Head of caudate nucleus (tissue), 42 donors: ENCODE data around the gene CSNK1G2.

ENCODE experiments used
- DNase-seq, 42 donors: peaks; one replicate each; pipeline versions ENCODE4 v3.0.0 to v3.0.0-alpha.2; 2020 to 2021; ENCODE audit warnings: mixed read lengths in 7 of 42
- intact Hi-C: fragments of 100-400 bp; cut with DNase I; formaldehyde crosslinking; loops from one replicate; pipeline ENCODE4 v1.15.0; 2022

Gene CSNK1G2

GRCh38 chr19:1956122-1956494 lies 15.1 kb downstream of the CSNK1G2 start:
- intact Hi-C loops = loop anchor here (10.0 kb wide), 1 partner anchor 59 kb away; the partner anchor contains the start of gene BTBD2
- DNase-seq = peak in 6 of 42 donors; percentile 14 to 49 (median 38)

- peak; percentile 72 to 95 (median 89) for DNase-seq
- intact Hi-C loops = loop anchor here (10.0 kb wide), 1 partner anchor 58 kb away; the partner anchor contains the start of gene BTBD2
Measured at GRCh38 chr19:1956868-1957492, 16.0 kb downstream of the CSNK1G2 start.

GRCh38 chr19:1957562-1958248 lies 16.7 kb downstream of the CSNK1G2 start:
- intact Hi-C loops = loop anchor here (10.0 kb wide), 1 partner anchor 57 kb away; the partner anchor contains the start of gene BTBD2
- DNase-seq = no peak

GRCh38 chr19:1959928-1960589 lies 19.1 kb downstream of the CSNK1G2 start:
- DNase-seq = no peak
- intact Hi-C loops = loop anchor here (10.0 kb wide), 1 partner anchor 55 kb away; the partner anchor contains the start of gene BTBD2

GRCh38 chr19:1961000-1961883 lies 20.3 kb downstream of the CSNK1G2 start:
- intact Hi-C loops = no loop called here
- no peak for DNase-seq

GRCh38 chr19:1962674-1963073 lies 21.7 kb downstream of the CSNK1G2 start:
- DNase-seq = no peak

GRCh38 chr19:1967087-1967608 lies 26.2 kb downstream of the CSNK1G2 start:
- intact Hi-C loops = no loop called here
- DNase-seq = no peak

More at GRCh38 chr19:1962674-1963073, 21.7 kb downstream of the CSNK1G2 start:
- intact Hi-C loops = no loop called here

- no peak for DNase-seq
- intact Hi-C loops = no loop called here
Measured at GRCh38 chr19:1968279-1969175, 27.6 kb downstream of the CSNK1G2 start.

GRCh38 chr19:1969176-1970002 lies 28.4 kb downstream of the CSNK1G2 start:
- intact Hi-C loops = no loop called here
- no peak for DNase-seq

GRCh38 chr19:1970003-1970805 lies 29.2 kb downstream of the CSNK1G2 start:
- no peak for DNase-seq
- intact Hi-C loops = no loop called here

GRCh38 chr19:1970806-1971502 lies 30.0 kb downstream of the CSNK1G2 start:
- intact Hi-C loops = no loop called here
- no peak for DNase-seq

GRCh38 chr19:1974381-1975161 lies 33.6 kb downstream of the CSNK1G2 start:
- DNase-seq = no peak
- intact Hi-C loops = no loop called here

GRCh38 chr19:1975162-1975480 lies 34.1 kb downstream of the CSNK1G2 start:
- peak in 31 of 42 donors; percentile 14 to 76 (median 46) for DNase-seq
- intact Hi-C loops = no loop called here

- DNase-seq = no peak
Measured at GRCh38 chr19:1977120-1977519, 36.1 kb downstream of the CSNK1G2 start.

GRCh38 chr19:1978346-1978894 lies 37.4 kb downstream of the CSNK1G2 start:
- intact Hi-C loops = no loop called here
- DNase-seq = no peak

More at GRCh38 chr19:1977120-1977519, 36.1 kb downstream of the CSNK1G2 start:
- intact Hi-C loops = no loop called here
